Fibroblast of villous mesenchyme (primary cell): ENCODE measurements around the gene NOL4L. TPM values are rescaled to one million over a fixed set of nuclear protein-coding genes. Genes with fewer than 3 reads are reported as not detected.

Source experiments
- DNase-seq: peaks from one replicate; pipeline ENCODE4 v3.0.0-alpha.2; 2010; ENCODE audit warnings: low read depth
- H3K4me3 ChIP-seq: 2 replicates; pipeline ENCODE4 v1.5.1; 2011; ENCODE audit warnings: low read depth, mild to moderate bottlenecking, low read length
- total RNA-seq: library from RNA; depleted of rRNA; stranded (reverse); fragments of >200 nt; gene quantifications from 2 replicates; pipeline ENCODE4 v1.2.3, GENCODE V29; 2012
- TF ChIP-seq, protein P1 (sequence below): IDR thresholded peaks from 2 replicates; pipeline ENCODE4 v1.5.1; 2012; ENCODE audit warnings: low read depth, mild to moderate bottlenecking, low read length; ENCODE audit not compliant: insufficient read depth

NOL4L gene
- total RNA-seq, 1 donor, result 9.9 TPM

DNA sequence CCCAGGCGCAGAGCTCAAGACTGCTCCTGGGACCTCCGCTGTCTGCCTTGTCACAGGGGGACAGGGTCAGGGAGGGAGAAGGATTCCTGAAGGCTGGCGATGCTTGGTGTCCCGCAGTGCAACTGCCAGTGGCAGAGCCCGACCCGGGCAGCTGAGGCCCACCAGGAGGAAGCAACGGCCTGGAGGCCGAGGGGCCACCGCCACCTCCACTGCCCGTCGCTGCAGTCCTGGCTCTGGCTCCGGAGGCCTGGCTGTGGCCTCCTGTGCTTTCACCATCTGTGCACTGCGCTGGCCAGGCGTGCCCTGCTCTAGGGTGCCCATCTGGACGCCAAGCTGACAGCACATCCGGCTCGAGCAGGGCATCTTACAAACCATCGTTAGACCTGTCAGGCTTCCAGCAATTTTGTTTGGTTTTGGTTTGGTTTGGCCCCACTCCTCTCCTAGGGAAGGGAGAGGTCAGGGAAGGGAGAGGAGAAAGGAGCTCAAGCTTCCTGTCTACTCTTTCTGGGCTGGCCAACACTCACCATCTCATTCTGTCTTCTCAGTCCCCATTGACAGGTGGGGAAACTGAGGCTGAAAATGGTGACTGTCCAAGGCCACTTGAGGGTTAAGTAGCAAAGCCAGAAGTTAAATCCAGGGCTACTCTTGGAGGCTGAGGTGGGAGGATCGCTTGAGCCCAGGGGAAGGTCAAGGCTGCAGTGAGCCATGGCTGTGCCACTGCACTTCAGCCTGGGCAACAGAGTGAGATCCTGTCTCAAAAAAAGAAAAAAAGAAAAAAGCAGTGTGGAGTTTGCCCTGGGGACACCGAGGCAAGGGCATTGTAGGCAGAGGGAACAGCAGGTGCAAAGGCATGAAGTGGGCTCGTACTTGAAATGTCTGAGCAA is 37.7 kb upstream of the NOL4L start:
- TF ChIP-seq, protein P1, sequence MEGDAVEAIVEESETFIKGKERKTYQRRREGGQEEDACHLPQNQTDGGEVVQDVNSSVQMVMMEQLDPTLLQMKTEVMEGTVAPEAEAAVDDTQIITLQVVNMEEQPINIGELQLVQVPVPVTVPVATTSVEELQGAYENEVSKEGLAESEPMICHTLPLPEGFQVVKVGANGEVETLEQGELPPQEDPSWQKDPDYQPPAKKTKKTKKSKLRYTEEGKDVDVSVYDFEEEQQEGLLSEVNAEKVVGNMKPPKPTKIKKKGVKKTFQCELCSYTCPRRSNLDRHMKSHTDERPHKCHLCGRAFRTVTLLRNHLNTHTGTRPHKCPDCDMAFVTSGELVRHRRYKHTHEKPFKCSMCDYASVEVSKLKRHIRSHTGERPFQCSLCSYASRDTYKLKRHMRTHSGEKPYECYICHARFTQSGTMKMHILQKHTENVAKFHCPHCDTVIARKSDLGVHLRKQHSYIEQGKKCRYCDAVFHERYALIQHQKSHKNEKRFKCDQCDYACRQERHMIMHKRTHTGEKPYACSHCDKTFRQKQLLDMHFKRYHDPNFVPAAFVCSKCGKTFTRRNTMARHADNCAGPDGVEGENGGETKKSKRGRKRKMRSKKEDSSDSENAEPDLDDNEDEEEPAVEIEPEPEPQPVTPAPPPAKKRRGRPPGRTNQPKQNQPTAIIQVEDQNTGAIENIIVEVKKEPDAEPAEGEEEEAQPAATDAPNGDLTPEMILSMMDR, result no peak
- H3K4me3 ChIP-seq, result no peak overlapping the region
- DNase-seq, result no peak

DNA sequence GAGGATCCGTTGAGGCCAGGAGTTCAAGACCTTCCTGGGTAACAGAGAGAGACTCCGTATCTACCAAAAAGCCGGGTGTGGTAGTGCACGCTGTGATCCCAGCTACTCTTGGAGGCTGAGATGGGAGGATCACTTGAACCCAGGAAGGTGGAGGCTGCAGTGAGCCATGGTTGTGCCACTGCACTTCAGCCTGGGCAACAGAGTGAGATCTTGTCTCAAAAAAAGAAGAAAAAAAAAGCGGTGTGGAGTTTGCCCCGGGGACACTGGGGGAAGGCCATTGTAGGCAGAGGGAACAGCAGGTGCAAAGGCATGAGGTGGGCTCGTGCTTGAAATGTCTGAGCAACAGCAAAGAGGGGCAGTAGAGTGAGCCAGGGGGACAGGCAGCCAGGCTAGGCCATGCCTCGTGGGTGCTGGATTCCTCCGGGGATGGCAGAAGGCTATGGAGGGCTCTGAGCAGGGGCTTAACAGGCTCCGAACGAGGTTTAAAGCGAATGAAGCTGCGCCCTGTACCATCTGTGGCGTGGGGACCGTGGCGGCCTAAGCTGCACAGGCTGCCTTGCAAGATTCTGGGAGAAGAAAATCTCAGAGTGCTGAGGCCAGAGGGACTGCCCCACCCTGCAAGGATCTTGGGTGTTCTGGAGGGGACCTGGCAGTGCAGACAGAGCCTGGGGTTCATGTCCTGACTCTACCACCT is 36.9 kb upstream of the NOL4L start:
- TF ChIP-seq, protein P1, result no peak
- no peak for DNase-seq
- no peak overlapping the region for H3K4me3 ChIP-seq

DNA sequence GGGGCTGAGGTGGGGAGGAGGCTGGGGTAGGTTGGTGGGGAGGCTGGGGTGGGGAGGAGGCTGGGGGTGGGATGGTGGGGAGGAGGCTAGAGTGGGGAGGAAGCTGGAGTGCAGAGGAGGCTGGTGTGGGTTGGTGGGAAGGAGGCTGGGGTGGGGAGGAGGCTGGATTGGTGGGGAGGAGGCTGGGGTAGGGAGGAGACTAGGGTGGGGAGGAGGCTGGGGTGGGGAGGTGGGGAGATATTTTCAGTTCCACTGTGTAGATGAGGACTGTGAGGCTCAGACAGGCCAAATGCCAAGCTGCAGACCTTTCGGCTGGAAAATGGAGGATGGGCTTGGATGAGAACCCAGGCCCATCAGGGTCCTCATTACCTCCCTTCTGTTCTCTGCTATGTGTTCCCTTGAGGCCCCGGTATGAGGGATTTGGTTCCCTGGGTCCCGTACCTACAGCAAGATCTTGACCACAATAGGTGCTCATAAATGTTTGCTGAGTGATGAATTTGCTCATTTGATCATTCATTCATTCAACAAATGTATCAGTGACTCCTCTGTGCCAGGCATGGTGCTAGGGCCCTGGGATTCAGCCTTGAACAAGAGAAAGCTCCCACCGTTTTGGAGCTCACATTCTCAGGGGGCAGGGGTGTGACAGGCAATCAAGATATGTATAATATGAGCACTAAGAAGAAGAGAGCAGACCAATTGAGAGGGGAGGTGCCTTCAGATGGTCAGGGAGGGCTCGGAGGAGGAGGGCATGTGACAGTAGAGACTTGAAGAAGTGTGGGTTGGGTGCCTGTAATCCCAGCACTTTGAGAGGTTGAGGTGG is 36.1 kb upstream of the NOL4L start:
- no peak for DNase-seq
- no peak overlapping the region for H3K4me3 ChIP-seq
- TF ChIP-seq, protein P1, result no peak

DNA sequence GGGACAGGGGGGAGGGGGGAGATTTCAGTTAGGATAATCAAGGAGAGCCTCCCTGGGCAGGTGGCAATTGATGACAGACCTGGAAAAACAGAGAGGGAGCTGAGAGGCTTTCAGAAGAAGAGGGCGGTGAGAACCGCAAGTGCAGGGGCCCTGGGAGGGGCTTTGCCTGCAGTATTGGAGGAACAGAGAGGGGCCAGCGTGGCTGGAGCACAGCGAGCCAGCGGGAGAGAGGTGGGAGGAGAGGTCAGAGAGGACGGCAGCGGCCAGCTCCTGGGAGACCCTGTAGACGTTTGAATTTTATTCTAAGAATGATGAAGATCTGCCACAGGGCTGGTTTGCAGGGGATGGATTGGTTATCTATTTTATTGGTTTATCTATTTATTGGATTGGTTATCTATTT is 34.5 kb upstream of the NOL4L start:
- no peak for DNase-seq
- TF ChIP-seq, protein P1, result no peak

DNA sequence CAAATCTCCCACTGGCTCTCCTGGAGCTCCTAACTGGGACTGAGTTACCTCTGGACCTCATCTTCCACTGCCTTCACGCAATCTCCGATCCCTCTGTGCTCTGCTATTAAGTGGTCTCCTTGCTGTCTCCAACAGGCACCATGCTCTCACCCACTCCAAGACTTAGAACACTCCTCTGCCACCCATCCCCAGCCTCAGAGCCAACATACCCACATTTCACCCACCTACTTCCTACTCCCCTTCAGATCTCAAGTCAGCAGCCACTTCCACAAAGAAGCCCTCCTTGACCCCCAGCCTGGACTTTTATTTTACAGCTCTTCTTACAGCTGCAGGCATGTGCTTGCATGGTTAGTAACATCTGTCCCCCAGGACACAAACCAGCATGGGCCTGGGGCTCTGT is 29.6 kb upstream of the NOL4L start:
- no peak for DNase-seq
- TF ChIP-seq, protein P1, result no peak
- no peak overlapping the region for H3K4me3 ChIP-seq

More for the DNA sequence above, 34.5 kb upstream of the NOL4L start:
- H3K4me3 ChIP-seq, result no peak overlapping the region

DNA sequence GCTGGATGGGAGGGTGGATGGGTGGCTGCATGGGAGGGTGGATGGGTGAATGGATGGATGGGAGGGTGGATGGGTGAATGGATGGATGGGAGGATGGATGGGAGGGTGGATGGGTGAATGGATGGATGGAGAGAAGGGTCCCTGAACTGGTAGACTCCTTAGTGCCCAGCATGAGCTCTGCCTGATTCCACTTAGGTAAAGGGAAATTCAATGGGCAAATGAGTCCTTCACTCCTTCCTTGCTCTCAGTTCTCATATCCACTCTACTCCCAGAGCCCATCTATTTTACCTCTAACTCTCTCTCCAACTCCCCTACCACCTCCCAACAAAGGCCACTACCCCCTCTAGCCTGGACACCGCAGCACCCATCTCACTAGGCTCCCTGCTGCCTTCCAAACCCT is 29.2 kb upstream of the NOL4L start:
- TF ChIP-seq, protein P1, result no peak
- H3K4me3 ChIP-seq, result no peak overlapping the region
- no peak for DNase-seq
